Endometrial microvascular endothelial cells (primary cell): ENCODE data around the gene MMS22L. TPM values are rescaled to one million over a fixed set of nuclear protein-coding genes. Genes with fewer than 3 reads are reported as not detected.

Experiments
- in situ Hi-C: cut with HindIII; loops from 2 replicates; pipeline ENCODE4 v1.10.0; 2017; ENCODE audit warnings: low sequenced_read_pairs, low pct_unique_long_range_greater_than_20kb; ENCODE audit errors: inconsistent ontology term
- total RNA-seq: library from RNA; depleted of rRNA; stranded (reverse); fragments of >200 nt; gene quantifications from one replicate; pipeline ENCODE4 v1.2.3, GENCODE V29; 2015; ENCODE audit errors: inconsistent ontology term

MMS22L gene, protein sequence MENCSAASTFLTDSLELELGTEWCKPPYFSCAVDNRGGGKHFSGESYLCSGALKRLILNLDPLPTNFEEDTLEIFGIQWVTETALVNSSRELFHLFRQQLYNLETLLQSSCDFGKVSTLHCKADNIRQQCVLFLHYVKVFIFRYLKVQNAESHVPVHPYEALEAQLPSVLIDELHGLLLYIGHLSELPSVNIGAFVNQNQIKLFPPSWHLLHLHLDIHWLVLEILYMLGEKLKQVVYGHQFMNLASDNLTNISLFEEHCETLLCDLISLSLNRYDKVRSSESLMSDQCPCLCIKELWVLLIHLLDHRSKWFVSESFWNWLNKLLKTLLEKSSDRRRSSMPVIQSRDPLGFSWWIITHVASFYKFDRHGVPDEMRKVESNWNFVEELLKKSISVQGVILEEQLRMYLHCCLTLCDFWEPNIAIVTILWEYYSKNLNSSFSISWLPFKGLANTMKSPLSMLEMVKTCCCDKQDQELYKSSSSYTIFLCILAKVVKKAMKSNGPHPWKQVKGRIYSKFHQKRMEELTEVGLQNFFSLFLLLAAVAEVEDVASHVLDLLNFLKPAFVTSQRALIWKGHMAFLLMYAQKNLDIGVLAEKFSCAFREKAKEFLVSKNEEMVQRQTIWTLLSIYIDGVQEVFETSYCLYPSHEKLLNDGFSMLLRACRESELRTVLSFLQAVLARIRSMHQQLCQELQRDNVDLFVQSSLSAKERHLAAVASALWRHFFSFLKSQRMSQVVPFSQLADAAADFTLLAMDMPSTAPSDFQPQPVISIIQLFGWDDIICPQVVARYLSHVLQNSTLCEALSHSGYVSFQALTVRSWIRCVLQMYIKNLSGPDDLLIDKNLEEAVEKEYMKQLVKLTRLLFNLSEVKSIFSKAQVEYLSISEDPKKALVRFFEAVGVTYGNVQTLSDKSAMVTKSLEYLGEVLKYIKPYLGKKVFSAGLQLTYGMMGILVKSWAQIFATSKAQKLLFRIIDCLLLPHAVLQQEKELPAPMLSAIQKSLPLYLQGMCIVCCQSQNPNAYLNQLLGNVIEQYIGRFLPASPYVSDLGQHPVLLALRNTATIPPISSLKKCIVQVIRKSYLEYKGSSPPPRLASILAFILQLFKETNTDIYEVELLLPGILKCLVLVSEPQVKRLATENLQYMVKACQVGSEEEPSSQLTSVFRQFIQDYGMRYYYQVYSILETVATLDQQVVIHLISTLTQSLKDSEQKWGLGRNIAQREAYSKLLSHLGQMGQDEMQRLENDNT
- total RNA-seq, result 18.8 TPM

DNA sequence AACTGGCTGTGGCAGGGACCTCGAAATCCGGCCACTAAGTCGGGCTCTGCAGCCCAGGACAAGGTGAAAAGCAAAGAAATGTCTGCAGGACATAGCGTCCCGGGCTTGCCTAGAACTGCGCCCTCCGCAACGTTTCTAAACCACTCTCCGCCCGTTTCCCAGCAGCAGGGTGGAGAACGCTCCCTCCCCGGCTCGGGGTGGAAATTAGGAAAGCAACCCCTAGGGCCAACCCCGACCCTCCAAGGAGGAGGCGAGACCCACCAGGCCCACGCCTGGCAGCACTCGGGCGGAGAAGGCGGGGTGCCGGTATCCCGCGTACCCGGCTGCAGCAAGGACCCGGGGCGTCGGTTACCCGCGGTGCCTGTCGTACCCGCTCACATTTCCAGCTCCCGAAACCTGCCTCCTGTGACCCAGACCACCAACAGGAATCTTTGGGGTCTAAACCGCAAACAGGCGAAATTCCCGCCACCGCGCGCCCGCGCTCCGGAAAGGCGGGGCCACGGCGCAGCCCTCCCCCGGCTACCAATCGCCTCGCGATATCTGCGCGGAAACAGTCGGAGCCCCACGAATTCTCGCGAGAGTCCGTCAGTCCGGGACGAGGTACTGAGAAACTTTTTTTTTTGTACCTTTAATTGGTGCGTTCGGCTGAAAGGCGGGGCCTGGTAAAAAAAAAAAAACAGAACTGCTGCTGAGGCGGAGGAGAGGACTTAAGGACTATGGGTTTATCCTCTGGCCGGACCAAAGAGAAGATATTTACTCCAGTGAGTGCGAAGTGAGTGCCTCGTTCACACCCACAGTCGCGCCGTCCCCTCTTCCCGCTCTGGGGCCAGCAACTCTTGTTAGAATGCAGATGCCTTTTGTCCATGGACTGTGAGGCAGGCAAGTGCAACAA, at the start of gene MMS22L:
Gene MMS22L (minus strand): TSS at position 491 of the 892 bp plus-strand sequence. CDS start 739 bp downstream, outside the sequence.
- in situ Hi-C loops, result no loop called here

DNA sequence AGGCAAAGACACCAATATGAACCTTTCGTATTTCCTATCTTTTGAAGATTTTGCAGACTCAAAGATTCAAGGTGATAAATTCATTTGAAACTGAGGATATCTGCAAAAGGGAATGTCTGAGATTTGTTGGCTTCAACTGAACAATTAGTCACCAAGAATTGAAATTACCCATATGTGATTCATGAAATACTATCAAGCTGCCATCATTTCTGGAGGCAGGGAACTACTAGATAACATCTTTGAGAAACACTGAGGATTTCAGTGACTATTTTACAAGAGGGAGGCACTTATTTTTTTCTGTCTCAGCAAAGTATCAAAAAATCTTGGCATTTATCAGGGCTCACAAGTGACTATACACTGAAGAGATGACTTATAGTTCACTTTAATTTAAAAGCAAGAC, 39.8 kb upstream of the MMS22L start:
- in situ Hi-C loops, result no loop called here

DNA sequence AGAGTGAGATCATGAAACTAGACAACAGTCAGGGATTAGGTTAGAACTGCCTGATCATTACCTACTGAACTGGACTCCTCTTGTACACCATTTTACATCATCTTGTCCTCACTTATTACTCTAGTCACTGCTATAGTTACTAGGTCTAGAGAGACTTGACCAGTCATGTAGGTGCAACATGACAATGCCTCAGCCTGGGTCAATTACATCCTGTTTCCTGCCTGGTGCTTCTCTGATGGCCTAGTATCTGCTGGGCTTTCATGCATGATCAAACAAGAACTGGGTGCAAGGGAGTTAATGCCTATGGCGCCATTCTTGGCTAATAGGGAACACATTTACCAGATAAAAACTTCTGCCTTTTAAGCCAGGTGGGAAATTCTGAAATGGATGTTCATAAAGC, 39.2 kb upstream of the MMS22L start:
- in situ Hi-C loops, result no loop called here

DNA sequence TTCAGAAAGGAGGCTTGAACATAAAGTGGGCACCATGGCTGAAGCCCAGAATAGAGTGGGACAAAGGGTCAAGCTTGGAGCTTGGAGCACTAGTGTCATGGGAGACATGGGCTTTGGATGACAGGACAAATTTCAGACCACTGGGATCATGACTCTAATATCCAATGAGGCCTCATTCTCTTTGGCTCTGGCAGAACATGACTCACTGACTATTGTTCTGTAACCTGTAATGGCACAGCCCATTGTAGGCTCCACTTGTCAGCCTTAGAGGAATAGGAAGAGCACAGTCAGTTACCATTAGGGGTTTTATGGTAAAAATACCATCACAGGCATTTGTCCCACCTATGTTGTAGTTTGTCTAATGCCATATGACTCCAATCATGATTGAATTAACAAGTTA, 34.0 kb upstream of the MMS22L start:
- in situ Hi-C loops, result no loop called here

DNA sequence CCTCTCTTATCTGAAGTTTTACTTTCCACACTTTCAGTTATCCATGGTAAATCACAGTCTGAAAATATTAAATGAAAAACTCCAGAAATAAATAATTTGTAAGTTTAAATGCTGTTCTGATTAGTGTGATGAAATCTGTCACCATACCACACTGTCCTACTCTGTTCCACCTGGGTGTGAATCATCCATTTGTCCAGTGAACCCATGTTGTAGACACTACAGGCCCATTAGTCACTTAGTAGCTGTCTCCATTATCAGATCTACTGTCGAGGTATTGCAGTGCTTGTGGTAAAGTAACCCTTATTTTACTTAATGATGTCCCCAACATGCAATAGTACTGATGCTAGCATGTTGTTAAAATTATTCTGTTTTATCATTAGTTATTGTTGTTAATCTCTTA, 29.2 kb upstream of the MMS22L start:
- in situ Hi-C loops, result no loop called here

DNA sequence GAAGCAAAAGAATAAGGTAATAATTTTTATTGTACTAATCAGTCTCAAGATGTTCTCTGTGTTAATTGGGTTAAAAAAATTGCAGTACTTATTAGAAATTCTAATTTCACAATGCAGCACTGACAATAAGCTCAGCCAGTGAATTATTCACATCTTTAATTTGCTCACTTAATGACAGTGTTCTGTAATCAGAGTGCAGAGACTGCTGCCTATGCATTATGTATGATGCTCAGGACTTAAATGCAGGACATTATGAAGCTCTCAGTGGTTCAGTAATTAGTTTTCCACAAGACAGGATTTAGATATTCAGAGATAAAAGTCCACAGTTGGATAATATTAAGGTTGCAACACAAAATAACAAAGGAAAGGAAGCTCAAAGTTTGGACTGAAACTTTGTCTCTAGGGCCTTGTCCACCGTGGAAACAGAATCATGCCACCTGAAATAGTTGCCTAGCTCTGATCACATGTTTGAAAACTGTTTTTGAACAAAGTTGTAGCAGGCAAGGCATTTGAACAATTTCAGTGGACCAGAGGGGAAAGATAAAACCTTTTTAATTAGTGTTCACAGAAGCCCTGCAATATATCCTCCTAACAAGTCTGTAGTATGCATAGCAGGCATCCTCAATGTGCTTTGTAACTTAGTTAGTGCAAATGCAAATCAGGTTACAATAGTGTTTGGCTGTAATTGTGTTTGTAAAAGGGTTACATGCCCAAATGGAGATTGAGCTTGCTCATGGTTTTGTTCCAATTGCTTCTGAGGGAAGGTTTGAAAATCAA, 23.7 kb upstream of the MMS22L start:
- in situ Hi-C loops, result no loop called here

DNA sequence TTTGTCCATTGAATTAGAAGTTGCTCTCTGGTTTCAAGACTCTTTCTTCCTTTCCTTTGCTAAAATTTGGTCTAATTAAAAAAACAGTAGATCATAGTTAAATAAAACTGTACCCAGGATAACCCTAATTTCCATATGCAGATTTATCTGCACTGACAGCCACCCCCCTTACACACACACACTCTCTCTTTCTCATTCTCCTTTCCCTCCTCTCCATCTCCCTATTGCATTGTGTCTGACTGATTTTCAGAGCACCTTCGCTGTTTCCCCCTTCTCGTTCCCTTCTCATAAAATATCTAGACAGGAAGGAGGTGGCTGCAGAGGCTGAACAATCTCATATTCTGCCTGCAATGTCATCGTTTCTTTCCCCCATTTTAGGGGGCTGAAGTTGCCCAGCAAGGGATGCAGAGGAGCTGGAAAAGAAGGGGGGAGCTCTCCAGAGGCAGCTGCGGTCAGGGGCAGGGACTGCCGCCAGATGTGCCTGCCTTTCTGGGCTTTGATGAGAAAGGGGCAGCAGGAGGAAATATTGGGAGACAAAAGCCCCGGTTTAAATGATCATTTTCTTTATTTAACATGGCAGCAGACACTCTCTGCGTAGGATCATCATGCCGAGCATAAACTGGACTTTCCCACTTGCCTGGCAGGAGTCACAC, 22.5 kb upstream of the MMS22L start:
- in situ Hi-C loops, result no loop called here

DNA sequence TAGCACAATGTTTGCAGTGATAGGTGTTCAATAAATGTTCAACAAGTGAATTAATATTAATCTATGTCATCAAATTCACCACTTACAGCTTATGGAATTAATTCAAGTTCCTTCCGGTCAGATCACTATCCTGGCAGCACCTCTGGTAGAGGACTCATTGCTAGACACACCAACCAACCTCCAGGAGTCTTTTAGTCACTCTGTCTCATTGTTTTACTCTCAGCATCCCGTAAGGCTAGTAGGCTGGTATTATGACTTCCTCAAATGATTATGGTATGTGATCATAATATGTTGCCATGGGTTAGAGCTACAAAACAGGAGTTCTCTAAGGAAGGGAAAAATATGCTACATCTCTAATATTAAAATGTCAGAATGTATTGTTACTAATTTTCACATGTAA, 21.7 kb upstream of the MMS22L start:
- in situ Hi-C loops, result no loop called here

DNA sequence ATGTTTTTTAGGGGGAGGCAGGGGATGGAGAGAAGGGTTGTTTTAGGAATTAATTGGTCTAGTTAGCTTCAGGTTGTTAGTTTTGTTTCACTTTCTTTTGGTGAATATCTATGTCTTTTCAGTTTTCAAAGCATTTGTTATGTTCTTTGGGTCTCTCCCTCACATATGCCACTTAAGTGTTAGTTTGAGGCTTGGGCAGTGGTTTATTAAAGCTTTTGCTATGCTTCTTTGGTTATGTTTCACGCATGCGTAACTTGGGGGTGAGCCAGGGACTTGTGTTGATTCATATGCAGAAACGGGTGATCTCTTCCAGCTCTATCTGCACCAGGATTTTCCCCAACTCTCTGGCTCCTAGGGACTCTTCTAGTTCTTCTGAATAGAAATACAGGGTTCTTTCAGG, 11.4 kb upstream of the MMS22L start:
- in situ Hi-C loops, result no loop called here

DNA sequence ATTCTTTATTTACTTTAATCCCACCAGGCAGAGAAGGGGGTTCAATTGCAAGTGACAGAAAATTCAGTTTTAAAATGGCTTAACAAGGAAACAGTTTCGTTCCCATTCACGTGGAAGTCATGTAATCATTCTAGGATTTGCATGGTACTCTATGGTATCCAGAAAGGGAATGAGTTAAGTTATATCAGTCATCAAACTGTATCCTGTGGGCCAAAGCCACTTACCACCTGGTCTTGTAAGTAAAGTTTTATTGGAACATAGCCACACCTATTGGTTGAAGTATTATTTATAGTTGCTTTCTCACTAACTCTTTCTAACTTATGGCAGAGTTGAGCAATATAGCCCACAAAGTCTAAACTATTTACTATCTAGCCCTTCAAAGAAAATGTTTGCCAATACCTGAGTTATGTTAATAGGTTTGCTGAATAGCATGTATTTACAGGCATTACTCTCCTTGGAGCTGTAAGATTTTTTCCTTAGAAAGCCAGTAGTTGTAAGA, 10.2 kb upstream of the MMS22L start:
- in situ Hi-C loops, result no loop called here

DNA sequence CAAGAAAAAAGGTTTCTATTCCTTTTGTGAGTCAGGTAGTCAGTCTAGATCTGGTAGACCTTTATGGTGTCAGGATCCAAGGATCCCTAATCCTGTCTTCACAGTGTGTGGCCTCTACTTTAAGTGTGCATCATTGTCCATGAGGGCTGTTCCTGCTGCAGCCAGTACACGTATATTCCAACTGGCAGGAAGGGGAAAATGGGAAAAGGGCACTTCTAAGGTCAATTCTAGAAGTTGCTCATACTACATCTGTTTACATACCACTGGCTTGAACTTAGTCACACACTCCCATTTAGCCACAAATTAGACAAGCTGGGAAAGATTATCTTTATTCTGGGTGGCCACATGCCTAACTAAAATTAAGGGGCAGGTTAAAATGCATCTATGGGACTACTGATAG, 9.7 kb upstream of the MMS22L start:
- in situ Hi-C loops, result no loop called here

DNA sequence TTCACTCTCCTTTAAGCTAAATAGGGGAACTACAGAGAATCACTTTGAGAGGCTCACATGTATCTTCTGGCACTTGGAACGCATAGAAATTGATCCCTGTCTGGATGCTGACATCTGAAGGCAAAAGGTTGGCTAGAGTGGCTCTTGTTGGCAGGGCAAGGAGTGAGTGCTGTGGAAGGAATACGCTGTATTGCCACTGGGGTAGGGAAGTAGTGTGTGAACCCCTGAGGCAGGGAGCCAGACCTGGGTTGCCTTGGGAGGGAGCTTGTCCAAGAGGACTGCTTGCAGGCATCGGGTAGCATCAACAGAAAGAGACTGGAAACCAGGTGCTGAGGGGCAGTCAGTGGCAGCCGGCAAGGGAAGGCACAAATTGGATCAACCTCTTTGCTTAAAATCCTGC, 8.9 kb upstream of the MMS22L start:
- in situ Hi-C loops, result no loop called here

DNA sequence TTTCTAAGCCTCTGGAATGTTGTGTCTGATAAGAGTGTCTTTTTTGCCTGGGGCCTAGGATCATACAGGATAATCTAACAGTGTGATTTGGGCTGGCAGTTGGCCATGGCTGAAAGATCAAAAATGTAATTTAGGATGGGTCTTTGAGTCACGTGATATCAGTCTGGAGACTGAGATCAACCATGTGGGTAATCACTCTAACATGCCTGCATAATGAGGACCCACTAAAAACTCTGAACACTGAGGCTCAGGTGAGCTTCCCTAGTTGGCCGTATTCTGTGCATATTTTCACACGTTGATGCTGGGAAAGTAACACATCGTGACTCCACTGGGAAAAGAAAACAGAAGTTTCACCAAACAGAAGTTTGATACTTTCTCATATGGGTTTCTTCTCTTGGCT, 6.3 kb upstream of the MMS22L start:
- in situ Hi-C loops, result no loop called here

DNA sequence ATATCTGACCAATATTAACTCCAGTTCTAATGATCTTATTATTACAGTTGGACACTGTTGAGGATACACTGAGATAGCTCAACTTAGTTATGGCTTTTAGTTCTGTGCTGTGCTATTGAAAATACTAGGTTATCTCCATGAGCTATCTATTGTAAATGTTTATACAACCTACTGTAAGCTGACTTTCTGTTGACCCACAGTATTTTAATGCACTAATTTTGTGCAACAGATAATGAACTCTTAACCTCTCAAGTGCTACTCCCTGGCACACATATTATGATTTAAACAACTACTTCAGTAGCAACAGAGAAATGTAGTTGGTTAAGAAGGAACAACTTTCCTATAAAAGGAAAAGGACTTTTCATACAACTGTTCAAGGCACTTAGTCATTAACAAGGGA, 5.2 kb upstream of the MMS22L start:
- in situ Hi-C loops, result no loop called here

DNA sequence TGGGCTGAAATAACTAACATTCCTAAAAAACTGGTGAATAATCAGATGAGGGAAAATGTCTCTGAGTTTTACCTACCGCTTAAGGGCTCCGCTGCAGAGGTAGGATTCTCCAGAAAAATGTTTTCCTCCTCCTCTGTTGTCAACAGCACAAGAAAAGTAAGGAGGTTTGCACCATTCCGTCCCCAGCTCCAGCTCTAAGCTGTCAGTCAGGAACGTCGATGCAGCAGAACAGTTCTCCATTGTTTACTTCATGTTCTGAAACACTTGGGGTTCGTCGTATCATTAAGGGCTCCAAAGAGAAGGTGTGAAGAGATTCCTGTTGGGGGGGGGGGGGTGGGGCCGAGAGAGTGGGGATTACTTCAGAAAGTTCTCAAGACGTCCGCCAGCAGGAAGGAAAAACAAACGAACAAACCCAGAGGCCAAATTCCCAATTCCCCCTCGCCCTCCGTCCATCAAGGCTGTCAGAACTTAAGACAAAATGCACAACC, 734 bp downstream of the MMS22L start:
- in situ Hi-C loops, result no loop called here

DNA sequence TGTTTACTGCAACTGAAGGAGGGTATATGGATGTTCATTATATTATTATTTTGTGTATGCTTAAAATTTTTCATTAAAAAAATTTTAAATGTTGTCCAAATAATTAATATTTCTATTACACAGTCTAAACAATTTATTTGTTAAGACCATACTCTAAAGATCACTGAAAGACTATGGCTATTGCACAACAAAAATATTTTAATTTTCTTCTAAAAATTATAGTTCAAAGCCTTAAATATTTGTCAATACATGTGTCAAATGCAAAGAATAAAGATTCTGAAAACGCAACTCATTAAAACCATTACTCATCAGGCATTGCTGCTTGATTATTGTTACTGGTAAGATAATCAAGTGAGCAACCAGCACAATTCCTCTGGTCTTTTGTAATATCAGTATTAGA, 2.2 kb downstream of the MMS22L start:
- in situ Hi-C loops, result no loop called here

DNA sequence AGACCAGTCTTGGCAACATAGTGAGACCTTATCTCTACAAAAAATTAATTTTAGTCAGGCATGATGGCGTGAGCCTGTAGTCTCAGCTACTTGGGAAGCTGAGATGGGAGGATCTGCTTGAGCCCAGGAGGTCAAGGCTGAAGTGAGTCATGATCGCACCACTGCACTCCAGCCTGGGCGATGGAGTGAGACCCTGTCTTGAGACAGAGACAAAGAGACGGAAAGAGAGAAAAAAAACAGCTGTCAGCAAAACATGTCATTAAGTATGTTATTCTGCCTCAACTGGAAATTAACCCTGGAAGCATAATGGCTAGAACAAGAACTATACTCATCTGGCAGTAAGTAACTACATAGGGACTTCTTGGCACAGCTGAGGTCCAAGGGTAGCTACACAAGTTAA, 7.2 kb downstream of the MMS22L start:
- in situ Hi-C loops, result no loop called here
